PC-3 (cell line): ENCODE measurements around the gene OTOS. TPM values are rescaled to one million over a fixed set of nuclear protein-coding genes. Genes with fewer than 3 reads are reported as not detected.
A peak's percentile ranks its signal among the peaks of the same experiment; 100 is the strongest.

Source experiments
- ATAC-seq: fragments of 200-7000 bp; cut with Tn5 transposase; 2 replicates; pipeline ENCODE4 v1.9.1; 2020; ENCODE audit warnings: mild to moderate bottlenecking, moderate library complexity
- BruUV-seq: library from RNA; stranded (reverse); fragments of 400-500 nt; replicated peaks from 2 replicates; lab custom pipeline; 2021; lab: Mats Ljungman, UMichigan
- CTCF ChIA-PET: fragments of 300-600 bp; sonication (Branson Sonifier 250); formaldehyde crosslinking; loops from one replicate; lab custom pipeline; 2022; ENCODE audit warnings: antibody characterized with exemption; lab: Charles Lee
- POLR2A ChIA-PET: fragments of 300-600 bp; sonication (Branson Sonifier 250); formaldehyde crosslinking; loops from one replicate; lab custom pipeline; 2022; ENCODE audit warnings: antibody characterized with exemption; ENCODE audit not compliant: unreplicated experiment; lab: Charles Lee
- DNase-seq: peaks from one replicate; pipeline ENCODE4 v3.0.0-alpha.2; 2015
- H2AFZ ChIP-seq: fragments of 300-600 bp; sonication (generic); 2 replicates; pipeline ENCODE4 v1.6.0; 2016; ENCODE audit warnings: antibody characterized with exemption, low read length
- H3F3A ChIP-seq: fragments of 300-600 bp; sonication (generic); one replicate; pipeline ENCODE4 v1.6.0; 2017; ENCODE audit warnings: antibody characterized with exemption, low read length, control low read depth, mild to moderate bottlenecking; ENCODE audit not compliant: unreplicated experiment
- H3K27ac ChIP-seq: fragments of 300-600 bp; sonication (generic); 2 replicates; pipeline ENCODE4 v1.5.1; 2016; ENCODE audit warnings: mild to moderate bottlenecking, low read length
- H3K27me3 ChIP-seq: fragments of 300-600 bp; sonication (generic); 2 replicates; pipeline ENCODE4 v1.6.1; 2016; ENCODE audit warnings: low read length, mixed read lengths
- H3K36me3 ChIP-seq: fragments of 300-600 bp; sonication (generic); 2 replicates; pipeline ENCODE4 v1.6.1; 2016; ENCODE audit warnings: low read depth, mixed run types, low read length, mixed read lengths
- H3K4me1 ChIP-seq: fragments of 300-600 bp; sonication (generic); 2 replicates; pipeline ENCODE4 v1.5.1; 2016; ENCODE audit warnings: low read length; ENCODE audit not compliant: insufficient read depth
- H3K4me2 ChIP-seq: fragments of 300-600 bp; sonication (generic); 2 replicates; pipeline ENCODE4 v1.6.0; 2016; ENCODE audit warnings: low read length
- H3K4me3 ChIP-seq: fragments of 300-600 bp; sonication (generic); 2 replicates; pipeline ENCODE4 v1.5.1; 2016; ENCODE audit warnings: mild to moderate bottlenecking, low read length, mixed read lengths
- H3K79me2 ChIP-seq: fragments of 300-600 bp; sonication (generic); 2 replicates; pipeline ENCODE4 v1.6.1; 2017; ENCODE audit warnings: low read length, mixed read lengths
- H3K9ac ChIP-seq: fragments of 300-600 bp; sonication (generic); 2 replicates; pipeline ENCODE4 v1.6.0; 2016; ENCODE audit warnings: mild to moderate bottlenecking, low read length
- H3K9me2 ChIP-seq: fragments of 300-600 bp; sonication (generic); replicated peaks from 2 replicates; pipeline ENCODE4 v1.6.1; 2016; ENCODE audit warnings: mixed run types, low read length, mixed read lengths
- H3K9me3 ChIP-seq: fragments of 300-600 bp; sonication (generic); 2 replicates; pipeline ENCODE4 v1.6.1; 2016; ENCODE audit warnings: low read length, mixed read lengths
- H4K20me1 ChIP-seq: fragments of 300-600 bp; sonication (generic); 2 replicates; pipeline ENCODE4 v1.6.1; 2016; ENCODE audit warnings: low read length, mixed read lengths
- EZH2 ChIP-seq: fragments of 300-600 bp; sonication (generic); IDR thresholded peaks from one replicate; pipeline ENCODE4 v1.6.1; 2017; ENCODE audit warnings: antibody characterized with exemption, mild to moderate bottlenecking, low read length; ENCODE audit not compliant: unreplicated experiment
- EZH2phosphoT487 ChIP-seq: fragments of 300-600 bp; sonication (generic); IDR thresholded peaks from 2 replicates; pipeline ENCODE4 v1.6.1; 2018; ENCODE audit warnings: mild to moderate bottlenecking, antibody characterized with exemption, low read length, borderline replicate concordance
- intact Hi-C: fragments of 100-400 bp; cut with micrococcal nuclease; formaldehyde crosslinking; loops from 2 replicates; pipeline ENCODE4 v1.9.0; 2023
- total RNA-seq: library from RNA; depleted of rRNA; stranded (reverse); fragments of >200 nt; gene quantifications from 2 replicates; pipeline ENCODE4 v1.2.3, GENCODE V29; 2014
- TF ChIP-seq, protein P1 (sequence below): fragments of 300-600 bp; sonication (generic); conservative IDR thresholded peaks from 2 replicates; pipeline ENCODE4 v1.5.1; 2017; ENCODE audit warnings: antibody characterized with exemption, low read depth, mild to moderate bottlenecking, low read length

Gene OTOS
- total RNA-seq, 1 experiment from 2014 or later = not detected

DNA sequence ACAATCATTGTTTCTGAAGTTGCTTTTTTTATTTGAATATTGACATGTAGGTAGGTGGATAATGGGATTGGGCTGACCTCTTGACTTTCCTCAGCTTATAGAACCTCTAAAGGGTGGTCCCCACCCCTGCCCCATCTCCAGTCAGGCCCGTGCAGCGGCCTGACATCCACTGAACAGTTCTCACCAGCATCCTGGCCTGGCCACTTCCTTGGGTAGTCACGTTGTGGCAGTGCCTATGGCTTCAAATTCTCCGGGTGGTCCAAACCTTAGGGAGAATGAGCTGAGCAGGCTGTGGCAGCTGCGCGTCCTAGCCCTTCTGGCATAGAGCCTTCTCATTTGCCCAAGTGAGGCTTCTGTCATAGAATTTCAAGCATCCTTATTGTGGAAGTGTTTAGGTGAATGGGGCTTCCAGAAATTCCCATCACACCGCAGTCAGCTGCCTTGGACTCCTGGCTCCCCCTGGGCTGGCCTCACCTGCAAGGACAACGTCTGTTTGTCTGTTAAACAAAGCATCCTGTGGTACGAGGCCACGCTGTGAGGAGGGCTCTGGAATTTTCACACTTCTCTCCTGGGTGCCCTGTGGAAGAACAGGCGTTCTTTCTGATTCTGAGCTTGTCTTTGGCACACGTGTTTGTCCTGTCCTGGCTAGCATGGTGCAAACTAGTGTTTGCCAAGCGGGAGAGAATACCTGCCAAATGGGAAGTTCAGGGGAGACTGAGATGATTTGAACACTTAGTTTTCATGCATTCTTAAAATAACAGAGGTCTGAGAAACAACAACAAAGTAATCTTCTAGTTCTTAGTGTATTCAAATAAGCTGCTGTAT lies 31.8 kb upstream of the OTOS start:
- Histone ChIP-seq H3K4me1 (no peaks in the 10 kb centered on the region), H2AFZ (no peak overlapping the region), H4K20me1 (no peaks in the 10 kb centered on the region), H3K9me2 (no peaks in the 10 kb centered on the region), H3K36me3 (no peaks in the 10 kb centered on the region), H3K4me3 (no peak overlapping the region), H3K9ac (no peak overlapping the region), H3K9me3 (no peaks in the 10 kb centered on the region), H3F3A (no peaks in the 10 kb centered on the region), H3K27ac (no peak overlapping the region), H3K4me2 (no peak overlapping the region), H3K27me3 (peaks cover 71% of the 10 kb centered on the region), H3K79me2 (no peaks in the 10 kb centered on the region)
- ChIA-PET POLR2A (no interaction called here), CTCF (no interaction called here)
- DNase-seq (no peak), ATAC-seq (no peak)
- intact Hi-C loops = no loop called here
- TF ChIP-seq EZH2 = no peak
- TF ChIP-seq, protein P1, sequence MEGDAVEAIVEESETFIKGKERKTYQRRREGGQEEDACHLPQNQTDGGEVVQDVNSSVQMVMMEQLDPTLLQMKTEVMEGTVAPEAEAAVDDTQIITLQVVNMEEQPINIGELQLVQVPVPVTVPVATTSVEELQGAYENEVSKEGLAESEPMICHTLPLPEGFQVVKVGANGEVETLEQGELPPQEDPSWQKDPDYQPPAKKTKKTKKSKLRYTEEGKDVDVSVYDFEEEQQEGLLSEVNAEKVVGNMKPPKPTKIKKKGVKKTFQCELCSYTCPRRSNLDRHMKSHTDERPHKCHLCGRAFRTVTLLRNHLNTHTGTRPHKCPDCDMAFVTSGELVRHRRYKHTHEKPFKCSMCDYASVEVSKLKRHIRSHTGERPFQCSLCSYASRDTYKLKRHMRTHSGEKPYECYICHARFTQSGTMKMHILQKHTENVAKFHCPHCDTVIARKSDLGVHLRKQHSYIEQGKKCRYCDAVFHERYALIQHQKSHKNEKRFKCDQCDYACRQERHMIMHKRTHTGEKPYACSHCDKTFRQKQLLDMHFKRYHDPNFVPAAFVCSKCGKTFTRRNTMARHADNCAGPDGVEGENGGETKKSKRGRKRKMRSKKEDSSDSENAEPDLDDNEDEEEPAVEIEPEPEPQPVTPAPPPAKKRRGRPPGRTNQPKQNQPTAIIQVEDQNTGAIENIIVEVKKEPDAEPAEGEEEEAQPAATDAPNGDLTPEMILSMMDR = no peak
- no peak for TF ChIP-seq EZH2phosphoT487
- no TSS peak for BruUV-seq

DNA sequence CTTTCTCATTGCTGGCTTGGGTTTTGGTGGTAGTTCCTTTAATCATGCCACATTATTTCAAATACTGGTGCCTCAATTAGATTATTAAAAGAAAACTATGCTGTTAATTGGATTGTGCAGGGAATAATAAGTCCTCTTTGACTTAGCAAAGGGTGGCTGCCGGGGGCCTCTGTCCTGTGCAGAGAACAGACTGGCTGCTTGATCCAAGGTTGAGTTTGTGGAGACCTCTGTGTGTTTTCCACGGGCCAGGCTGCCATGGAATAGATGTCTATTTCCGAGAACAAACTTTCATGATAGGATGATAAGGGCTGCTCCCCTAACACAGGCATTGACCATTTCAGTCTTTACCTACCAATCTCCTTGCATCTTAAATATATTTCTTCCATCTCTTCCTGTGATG lies 30.4 kb upstream of the OTOS start:
- ATAC-seq = no peak
- Histone ChIP-seq H3K36me3 (no peaks in the 10 kb centered on the region), H2AFZ (no peak overlapping the region), H3K9ac (no peak overlapping the region), H3K9me2 (no peaks in the 10 kb centered on the region), H3K4me1 (no peaks in the 10 kb centered on the region), H4K20me1 (no peaks in the 10 kb centered on the region), H3K79me2 (no peaks in the 10 kb centered on the region), H3F3A (no peaks in the 10 kb centered on the region), H3K27ac (no peak overlapping the region), H3K4me3 (no peak overlapping the region), H3K9me3 (no peaks in the 10 kb centered on the region), H3K27me3 (peaks cover 57% of the 10 kb centered on the region), H3K4me2 (no peak overlapping the region)
- TF ChIP-seq EZH2phosphoT487 (no peak), EZH2 (no peak)
- TF ChIP-seq, protein P1 = no peak
- BruUV-seq = no TSS peak
- no peak for DNase-seq
- POLR2A ChIA-PET = no interaction called here
- intact Hi-C loops = no loop called here
- CTCF ChIA-PET = no interaction called here

DNA sequence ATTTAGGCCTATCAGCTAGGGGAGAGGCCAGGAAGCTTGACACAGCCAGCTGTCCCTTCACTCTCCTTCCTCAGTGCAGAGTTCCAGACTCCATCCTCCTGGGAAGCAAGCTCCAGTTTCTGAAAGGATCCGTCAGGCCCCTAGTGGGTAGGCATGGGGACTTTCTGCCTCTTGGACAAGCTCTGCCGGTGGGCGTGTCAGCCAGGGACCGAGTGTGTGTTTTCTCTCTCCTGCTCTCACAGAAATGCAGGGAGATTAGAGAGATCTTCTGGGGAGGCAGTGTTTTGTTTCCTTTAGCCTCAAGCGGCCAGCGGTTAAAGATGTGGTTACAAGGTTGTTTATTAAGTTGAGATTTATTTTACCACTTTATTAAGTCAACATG lies 29.9 kb upstream of the OTOS start:
- Histone ChIP-seq H3K36me3 (no peaks in the 10 kb centered on the region), H3K27me3 (peaks cover 52% of the 10 kb centered on the region), H3K9me3 (no peaks in the 10 kb centered on the region), H3K9me2 (no peaks in the 10 kb centered on the region), H2AFZ (no peak overlapping the region), H4K20me1 (no peaks in the 10 kb centered on the region), H3K27ac (no peak overlapping the region), H3K4me1 (no peaks in the 10 kb centered on the region), H3F3A (no peaks in the 10 kb centered on the region), H3K4me2 (no peak overlapping the region), H3K4me3 (no peak overlapping the region), H3K9ac (no peak overlapping the region), H3K79me2 (no peaks in the 10 kb centered on the region)
- TF ChIP-seq, protein P1 = no peak
- TF ChIP-seq EZH2phosphoT487 = no peak
- TF ChIP-seq EZH2 = no peak
- DNase-seq (no peak), ATAC-seq (peak; percentile 50)
- intact Hi-C loops = no loop called here
- no TSS peak for BruUV-seq
- ChIA-PET POLR2A (no interaction called here), CTCF (no interaction called here)
